IMR-90 (cell line): ENCODE data around the gene RC3H2. TPM values are rescaled to one million over a fixed set of nuclear protein-coding genes. Genes with fewer than 3 reads are reported as not detected.

Source experiments
- ATAC-seq: fragments of 200-7000 bp; cut with Tn5 transposase; 2 replicates; pipeline ENCODE4 v1.9.1; 2020; ENCODE audit warnings: low read depth, mild to moderate bottlenecking, moderate library complexity
- BruUV-seq: library from RNA; stranded (reverse); fragments of 400-500 nt; replicated peaks from 2 replicates; lab custom pipeline; 2021; lab: Mats Ljungman, UMichigan
- CTCF ChIA-PET: fragments of 300-600 bp; formaldehyde crosslinking; extraction: SDS; loops from one replicate; lab custom pipeline; 2021; ENCODE audit warnings: antibody characterized with exemption; lab: Yijun Ruan, JAX
- POLR2A ChIA-PET: fragments of 300-600 bp; sonication (Branson Sonifier 250); formaldehyde crosslinking; loops from one replicate; lab custom pipeline; 2022; ENCODE audit warnings: antibody characterized with exemption; ENCODE audit not compliant: unreplicated experiment; lab: Charles Lee
- DNase-seq: peaks from one replicate; pipeline ENCODE4 v3.0.0; 2013
- H2AFZ ChIP-seq: replicated peaks from 2 replicates; pipeline ENCODE3; 2013; ENCODE audit warnings: low read length, mild to moderate bottlenecking; ENCODE audit not compliant: poor library complexity
- H2AK5ac ChIP-seq: 2 replicates; pipeline ENCODE4 v1.6.1; 2013; ENCODE audit warnings: low read depth, low read length, inconsistent platforms
- H2AK9ac ChIP-seq: replicated peaks from 2 replicates; pipeline ENCODE3; 2013; ENCODE audit warnings: mild to moderate bottlenecking, low read depth, low read length, moderate library complexity; ENCODE audit not compliant: poor library complexity
- H2BK120ac ChIP-seq: 2 replicates; pipeline ENCODE4 v1.6.1; 2013; ENCODE audit warnings: low read depth, low read length, inconsistent platforms
- H2BK15ac ChIP-seq: 3 replicates; pipeline ENCODE4 v1.6.1; 2013; ENCODE audit warnings: low read depth, low read length, inconsistent platforms
- H2BK20ac ChIP-seq: 2 replicates; pipeline ENCODE4 v1.6.1; 2013; ENCODE audit warnings: low read depth, mild to moderate bottlenecking, inconsistent platforms, low read length, moderate library complexity
- H2BK5ac ChIP-seq: 2 replicates; pipeline ENCODE4 v1.6.1; 2013; ENCODE audit warnings: mild to moderate bottlenecking, low read depth, low read length, inconsistent platforms; ENCODE audit not compliant: poor library complexity, severe bottlenecking
- H3K14ac ChIP-seq: replicated peaks from 2 replicates; pipeline ENCODE4 v1.6.1; 2013; ENCODE audit warnings: low read depth, low read length, inconsistent platforms
- H3K18ac ChIP-seq: 2 replicates; pipeline ENCODE4 v1.6.1; 2013; ENCODE audit warnings: low read depth, low read length, control low read depth
- H3K23ac ChIP-seq: 2 replicates; pipeline ENCODE4 v1.6.1; 2013; ENCODE audit warnings: low read depth, low read length, inconsistent platforms
- H3K27ac ChIP-seq: 2 replicates; pipeline ENCODE4 v1.5.1; 2013; ENCODE audit warnings: mild to moderate bottlenecking, control low read depth, low read length; ENCODE audit not compliant: insufficient read depth
- H3K27me3 ChIP-seq: 2 replicates; pipeline ENCODE4 v1.6.1; 2013; ENCODE audit warnings: low read length; ENCODE audit not compliant: control insufficient read depth, insufficient read depth
- H3K36me3 ChIP-seq: 2 replicates; pipeline ENCODE4 v1.6.1; 2013; ENCODE audit warnings: low read length, mixed read lengths; ENCODE audit not compliant: control insufficient read depth, insufficient read depth
- H3K4ac ChIP-seq: 2 replicates; pipeline ENCODE4 v1.6.1; 2013; ENCODE audit warnings: low read depth, low read length, inconsistent platforms
- H3K4me1 ChIP-seq: 2 replicates; pipeline ENCODE4 v1.6.1; 2013; ENCODE audit warnings: low read length, mixed read lengths; ENCODE audit not compliant: control insufficient read depth, insufficient read depth
- H3K4me2 ChIP-seq: 2 replicates; pipeline ENCODE4 v1.6.1; 2013; ENCODE audit warnings: low read depth, mild to moderate bottlenecking, control low read depth, low read length, moderate library complexity
- H3K4me3 ChIP-seq: 2 replicates; pipeline ENCODE4 v1.5.1; 2013; ENCODE audit warnings: low read depth, mild to moderate bottlenecking, control low read depth, low read length, moderate library complexity; ENCODE audit not compliant: insufficient read depth
- H3K56ac ChIP-seq: 2 replicates; pipeline ENCODE4 v1.6.1; 2013; ENCODE audit warnings: low read length, inconsistent platforms; ENCODE audit not compliant: insufficient read depth; ENCODE audit errors: extremely low read depth
- H3K79me1 ChIP-seq, 2 experiments: 2 replicates each; pipeline ENCODE4 v1.6.1; 2013; ENCODE audit warnings: low read length in 2 of 2, inconsistent platforms in 1 of 2, low read depth in 1 of 2
- H3K9ac ChIP-seq: 2 replicates; pipeline ENCODE4 v1.6.1; 2013; ENCODE audit warnings: low read depth, low read length, control low read depth
- H3K9me1 ChIP-seq: 2 replicates; pipeline ENCODE4 v1.6.1; 2013; ENCODE audit warnings: low read length, inconsistent platforms; ENCODE audit not compliant: insufficient read depth
- H3K9me3 ChIP-seq: 2 replicates; pipeline ENCODE4 v1.6.1; 2013; ENCODE audit warnings: low read length; ENCODE audit not compliant: control insufficient read depth, insufficient read depth
- H4K20me1 ChIP-seq: 2 replicates; pipeline ENCODE4 v1.6.1; 2013; ENCODE audit warnings: low read length, inconsistent platforms; ENCODE audit not compliant: insufficient read depth
- H4K5ac ChIP-seq: 2 replicates; pipeline ENCODE4 v1.6.1; 2013; ENCODE audit warnings: mild to moderate bottlenecking, low read depth, low read length, control low read depth
- H4K8ac ChIP-seq, 2 experiments: 2 replicates each; pipeline ENCODE4 v1.6.1; 2013; ENCODE audit warnings: low read depth in 2 of 2, low read length in 2 of 2, control low read depth in 1 of 2, inconsistent platforms in 1 of 2
- H4K91ac ChIP-seq: 2 replicates; pipeline ENCODE4 v1.6.1; 2013; ENCODE audit warnings: low read depth, low read length, inconsistent platforms; ENCODE audit not compliant: insufficient read depth
- CEBPB ChIP-seq: IDR thresholded peaks from 2 replicates; pipeline ENCODE4 v1.6.1; 2012; ENCODE audit warnings: low read depth, low read length, improper control_type of control experiment
- ELK1 ChIP-seq: fragments of 150-350 bp; IDR thresholded peaks from 2 replicates; pipeline ENCODE4 v1.6.1; 2016; ENCODE audit warnings: low read depth, mild to moderate bottlenecking, low read length, moderate library complexity, borderline replicate concordance
- WGBS, 2 experiments: methylation state at CpG; one replicate each; pipeline versions ENCODE4 v1.1.5 to v1.1.7; 2013; ENCODE audit warnings: missing lambda C conversion rate in 2 of 2; ENCODE audit not compliant: insufficient read length in 1 of 2; ENCODE audit errors: extremely low coverage in 2 of 2; 5-methylcytosine and 5-hydroxymethylcytosine counted together
- dilution Hi-C: fragments of 300-500 bp; cut with HindIII; formaldehyde crosslinking; loops from one replicate; pipeline ENCODE4 v1.14.3; 2018; ENCODE audit warnings: low sequenced_read_pairs; ENCODE audit not compliant: unreplicated experiment
- in situ Hi-C: fragments of 300-500 bp; cut with MboI; formaldehyde crosslinking; loops from 3 replicates; pipeline ENCODE4 v1.14.3; 2019; ENCODE audit warnings: low sequenced_read_pairs, inconsistent platforms, mixed read lengths
- intact Hi-C: fragments of 100-400 bp; cut with micrococcal nuclease; formaldehyde crosslinking; loops from 2 replicates; pipeline ENCODE4 v1.10.0; 2022
- polyA plus RNA-seq, 3 experiments: library from polyadenylated mRNA; depleted of rRNA; stranded (reverse); fragments of >200 nt; gene quantifications; 2 replicates each; pipeline ENCODE4 v1.2.3, GENCODE V29; 2012; ENCODE audit warnings: low replicate concordance in 1 of 3
- total RNA-seq: library from RNA; depleted of rRNA; stranded (reverse); fragments of >200 nt; gene quantifications from 2 replicates; pipeline ENCODE4 v1.2.3, GENCODE V29; 2012

The RC3H2 gene
- total and polyA plus RNA-seq, 2 of the 4 experiments (the other 2 are of a cell fraction), result 14.7 to 58.4 TPM

- CTCF ChIA-PET, result no interaction called here
These were observed 40.1 kb upstream of the RC3H2 start for GRCh38 chr9:122944960-122945888.

More at GRCh38 chr9:122944960-122945888, 40.1 kb upstream of the RC3H2 start:
- Histone ChIP-seq H3K18ac (peak overlapping the region; percentile 67), H3K4ac (peak overlapping the region; percentile 44), H4K8ac (peak overlapping the region; percentile 4 to 68; a peak in 3 of 4 replicates), H3K27ac (peak overlapping the region; percentile 71; the same call in 1 of the 2 replicates), H4K20me1 (peaks cover 24% of the 10 kb centered on the region; the same call in 1 of the 2 replicates), H2AK9ac (no peak overlapping the region), H3K4me2 (peak overlapping the region; percentile 38), H2AFZ (no peak overlapping the region), H4K5ac (peak overlapping the region; percentile 1; the same call in 1 of the 2 replicates), H2BK20ac (peak overlapping the region; percentile 6; the same call in 1 of the 2 replicates), H3K27me3 (no peaks in the 10 kb centered on the region), H3K4me3 (no peak overlapping the region), H3K9ac (peak overlapping the region; percentile 36; the same call in 1 of the 2 replicates), H2BK120ac (peak overlapping the region; percentile 30), H3K9me1 (no peaks in the 10 kb centered on the region), H3K9me3 (no peaks in the 10 kb centered on the region), H4K91ac (0 out of 2 replicates have a peak overlapping the region, but pooled peaks have one; percentile 58), H3K36me3 (peaks cover 3% of the 10 kb centered on the region), H2AK5ac (no peak overlapping the region), H3K23ac (peak overlapping the region; percentile 78), H3K14ac (no peak overlapping the region; the same call in 1 of the 2 replicates), H3K4me1 (peaks cover 9% of the 10 kb centered on the region), H3K56ac (peak overlapping the region; percentile 7; the same call in 1 of the 2 replicates), H3K79me1 (peaks cover 9 to 50% of the 10 kb centered on the region in 2 experiments), H2BK15ac (no peak overlapping the region), H2BK5ac (peak overlapping the region; percentile 61)
- in situ Hi-C loops (no loop called here), intact Hi-C loops (loop anchor here (5.0 kb wide), 1 partner anchor 47 kb away; no protein-coding TSS in a partner anchor), dilution Hi-C loops (no loop called here)
- BruUV-seq, result no TSS peak
- POLR2A ChIA-PET, result no interaction called here
- DNase-seq (peak; percentile 54), ATAC-seq (no peak)
- TF ChIP-seq ELK1 (no peak), CEBPB (0 out of 2 replicates have a peak, but pooled peaks have one; percentile 12)
- no CpG with 5 or more reads among the region's 4 CpGs for WGBS, 2 experiments
